ENCODE results near the gene MPI. TPM values are rescaled to one million over a fixed set of nuclear protein-coding genes. Genes with fewer than 3 reads are reported as not detected.

MPI gene
- total and polyA plus RNA-seq, 10 donors, result 16.4 to 49.9 (median 35.2) TPM

DNA sequence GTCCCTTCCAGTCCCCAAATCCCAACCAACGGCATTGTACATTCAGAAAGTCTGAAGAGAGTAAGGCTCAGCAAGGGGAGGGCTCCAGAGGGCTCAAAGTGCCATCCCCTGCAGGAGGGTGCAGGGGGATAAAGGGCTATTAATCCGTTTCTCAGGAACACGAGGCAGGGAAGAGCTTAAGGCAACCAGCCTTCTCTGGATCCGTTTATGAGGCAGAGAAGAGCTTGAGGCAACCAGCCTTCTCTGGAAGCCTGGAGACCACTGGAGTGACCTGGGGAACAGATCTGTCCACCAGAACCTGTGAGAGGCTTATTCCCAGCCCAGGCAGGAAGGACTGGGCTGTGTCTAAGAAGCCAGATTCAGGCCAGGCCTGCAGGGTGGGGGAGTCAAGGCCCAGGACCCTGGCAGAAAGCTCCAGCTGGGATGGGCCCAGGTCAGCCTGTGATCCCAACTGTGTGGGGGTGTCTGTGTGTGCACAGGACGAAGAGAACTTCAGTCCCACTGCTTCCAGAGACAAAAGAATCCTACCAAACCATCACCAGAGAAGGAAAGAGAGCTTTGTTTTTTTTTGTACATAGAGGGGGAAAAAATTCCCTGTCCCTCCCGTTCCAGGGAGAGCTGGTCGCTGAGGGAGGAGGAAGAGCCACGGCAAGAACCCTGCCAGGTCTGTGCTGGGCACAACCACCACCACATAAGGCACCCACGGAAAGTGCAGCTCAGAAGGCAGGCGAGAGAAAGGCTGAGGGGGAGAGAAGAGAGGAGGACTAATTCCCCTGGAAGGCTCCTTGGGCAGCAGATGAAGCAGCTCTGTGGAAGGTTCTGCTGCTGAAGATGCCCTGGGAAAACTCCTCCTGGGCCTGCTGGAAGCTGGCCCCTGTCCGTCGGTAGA is 45.3 kb upstream of the MPI start:
- H3K4me1 ChIP-seq, result peaks cover 16 to 62% (median 47%) of the 10 kb centered on the region in 6 donors
- H3K4me3 ChIP-seq, result peak overlapping the region in 1 of 8 donors; percentile 11
- DNase-seq, result no peak
- peaks cover 6 to 81% (median 39%) of the 10 kb centered on the region in 6 donors for H3K36me3 ChIP-seq
- H3K27me3 ChIP-seq (replicated peaks in 1 of 7), result no peaks in the 10 kb centered on the region
- TF ChIP-seq, protein P1, sequence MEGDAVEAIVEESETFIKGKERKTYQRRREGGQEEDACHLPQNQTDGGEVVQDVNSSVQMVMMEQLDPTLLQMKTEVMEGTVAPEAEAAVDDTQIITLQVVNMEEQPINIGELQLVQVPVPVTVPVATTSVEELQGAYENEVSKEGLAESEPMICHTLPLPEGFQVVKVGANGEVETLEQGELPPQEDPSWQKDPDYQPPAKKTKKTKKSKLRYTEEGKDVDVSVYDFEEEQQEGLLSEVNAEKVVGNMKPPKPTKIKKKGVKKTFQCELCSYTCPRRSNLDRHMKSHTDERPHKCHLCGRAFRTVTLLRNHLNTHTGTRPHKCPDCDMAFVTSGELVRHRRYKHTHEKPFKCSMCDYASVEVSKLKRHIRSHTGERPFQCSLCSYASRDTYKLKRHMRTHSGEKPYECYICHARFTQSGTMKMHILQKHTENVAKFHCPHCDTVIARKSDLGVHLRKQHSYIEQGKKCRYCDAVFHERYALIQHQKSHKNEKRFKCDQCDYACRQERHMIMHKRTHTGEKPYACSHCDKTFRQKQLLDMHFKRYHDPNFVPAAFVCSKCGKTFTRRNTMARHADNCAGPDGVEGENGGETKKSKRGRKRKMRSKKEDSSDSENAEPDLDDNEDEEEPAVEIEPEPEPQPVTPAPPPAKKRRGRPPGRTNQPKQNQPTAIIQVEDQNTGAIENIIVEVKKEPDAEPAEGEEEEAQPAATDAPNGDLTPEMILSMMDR (IDR thresholded peaks at IDR 0.05 in 8 of 11, conservative IDR thresholded peaks at IDR 0.05 in 3 of 11), result no peak
- TF ChIP-seq POLR2AphosphoS5 (IDR thresholded peaks at IDR 0.05) (no peak), POLR2A (IDR thresholded peaks at IDR 0.05) (no peak)
- peak overlapping the region; percentile 9 to 92 (median 88) for H3K27ac ChIP-seq
- 61 to 72% (median 66%) methylated on average over 12 of the region's 12 CpGs for WGBS, 5 donors
- no peaks in the 10 kb centered on the region for H3K9me3 ChIP-seq
- intact Hi-C loops (cut with DNase I; ENCODE audit: low total_unique reads), result loop anchor here (5.0 kb wide), 2 partner anchors 58 to 62 kb away; partner anchors contain the start of gene CSK

DNA sequence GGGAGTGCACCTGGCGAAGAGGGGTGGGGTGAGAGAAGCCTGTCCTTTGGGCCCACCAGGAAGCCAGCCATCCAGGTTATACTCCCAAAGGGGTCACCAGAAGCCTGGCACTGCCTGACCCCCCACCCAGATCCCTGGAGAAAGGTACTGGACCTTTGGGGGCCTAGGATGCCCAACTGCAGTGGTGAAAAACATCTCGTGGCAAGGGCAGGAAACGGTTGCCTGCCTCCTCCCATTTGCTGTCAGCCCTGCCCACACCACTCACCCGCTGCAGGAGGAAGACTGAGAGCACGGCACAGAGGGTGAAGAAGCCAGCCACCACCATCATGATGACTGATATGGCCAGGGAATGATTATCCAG is 44.7 kb upstream of the MPI start:
- TF ChIP-seq, protein P1 (IDR thresholded peaks at IDR 0.05 in 8 of 11, conservative IDR thresholded peaks at IDR 0.05 in 3 of 11), result no peak
- TF ChIP-seq POLR2AphosphoS5 (IDR thresholded peaks at IDR 0.05), result peak; percentile 14 to 40 (median 39)
- Histone ChIP-seq H3K4me1 (peaks cover 16 to 62% (median 47%) of the 10 kb centered on the region in 6 donors), H3K9me3 (no peaks in the 10 kb centered on the region), H3K36me3 (peaks cover 6 to 81% (median 43%) of the 10 kb centered on the region in 6 donors), H3K27ac (peak overlapping the region; percentile 9 to 92 (median 86)), H3K4me3 (peak overlapping the region in 1 of 8 donors; percentile 11), H3K27me3 (replicated peaks in 1 of 7) (no peaks in the 10 kb centered on the region)
- peak; percentile 86 for DNase-seq
- intact Hi-C loops (cut with DNase I; ENCODE audit: low total_unique reads), result no loop called here
- WGBS, 5 donors, result 25 to 30% (median 27%) methylated on average over 4 to 5 of the region's 5 CpGs

DNA sequence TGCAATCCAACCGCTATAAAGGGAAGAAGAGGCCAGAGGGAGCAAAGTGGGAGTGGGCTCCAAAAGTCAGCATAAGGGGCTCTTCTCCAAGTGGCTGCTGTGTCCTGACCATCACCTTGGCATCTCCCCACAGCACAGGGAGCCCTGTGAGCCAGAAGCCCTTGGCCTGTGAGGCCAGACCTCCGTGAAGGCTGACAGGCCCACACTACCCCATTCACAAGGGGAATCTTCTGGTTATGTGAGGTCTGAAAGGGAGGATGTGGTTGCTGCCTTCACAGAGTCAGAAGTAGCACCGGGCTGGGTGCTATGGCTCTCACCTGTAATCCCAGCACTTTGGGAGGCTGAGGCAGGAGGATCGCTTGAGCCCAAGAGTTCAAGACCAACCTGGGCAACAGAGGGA is 44.3 kb upstream of the MPI start:
- no peak for DNase-seq
- peak overlapping the region; percentile 10 to 92 (median 86) for H3K27ac ChIP-seq
- peaks cover 6 to 81% (median 45%) of the 10 kb centered on the region in 6 donors for H3K36me3 ChIP-seq
- peak overlapping the region in 1 of 8 donors; percentile 11 for H3K4me3 ChIP-seq
- no peaks in the 10 kb centered on the region for H3K27me3 ChIP-seq (replicated peaks in 1 of 7)
- TF ChIP-seq POLR2AphosphoS5 (IDR thresholded peaks at IDR 0.05) (no peak), POLR2A (IDR thresholded peaks at IDR 0.05) (no peak)
- TF ChIP-seq, protein P1 (IDR thresholded peaks at IDR 0.05 in 8 of 11, conservative IDR thresholded peaks at IDR 0.05 in 3 of 11), result no peak
- peaks cover 16 to 60% (median 47%) of the 10 kb centered on the region in 6 donors for H3K4me1 ChIP-seq
- H3K9me3 ChIP-seq, result no peaks in the 10 kb centered on the region
- intact Hi-C loops (cut with DNase I; ENCODE audit: low total_unique reads), result no loop called here
- WGBS, 5 donors, result 44 to 63% (median 51%) methylated on average over 4 of the region's 4 CpGs

DNA sequence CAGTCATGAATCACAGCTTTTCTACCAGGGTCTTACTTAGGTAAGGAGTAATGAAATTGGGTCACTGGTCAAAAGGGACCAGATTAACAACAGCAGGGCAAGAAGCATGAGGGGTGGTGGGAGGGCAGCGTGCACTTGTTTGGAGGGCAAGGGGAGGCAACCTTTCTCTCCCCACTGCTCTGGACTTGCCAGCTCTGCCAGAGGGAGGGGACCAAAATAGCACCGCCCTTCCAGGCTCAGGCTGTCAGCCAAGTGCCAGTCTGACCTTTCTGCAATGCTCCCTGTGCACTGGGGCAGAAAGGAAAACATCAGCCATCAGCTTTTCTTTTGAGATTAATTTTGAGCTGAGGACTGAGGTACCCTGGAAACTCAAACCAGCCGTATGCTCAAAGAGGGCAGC is 42.4 kb upstream of the MPI start:
- intact Hi-C loops (cut with DNase I; ENCODE audit: low total_unique reads), result no loop called here
- 87 to 98% (median 92%) methylated on average over 3 of the region's 3 CpGs for WGBS, 5 donors
- H3K36me3 ChIP-seq, result peaks cover 8 to 85% (median 63%) of the 10 kb centered on the region in 6 donors
- DNase-seq, result no peak
- H3K27me3 ChIP-seq (replicated peaks in 1 of 7), result no peaks in the 10 kb centered on the region
- H3K27ac ChIP-seq, result no peak overlapping the region
- peaks cover 8 to 41% (median 32%) of the 10 kb centered on the region in 6 donors for H3K4me1 ChIP-seq
- no peaks in the 10 kb centered on the region for H3K9me3 ChIP-seq
- H3K4me3 ChIP-seq, result no peak overlapping the region
- TF ChIP-seq, protein P1 (IDR thresholded peaks at IDR 0.05 in 8 of 11, conservative IDR thresholded peaks at IDR 0.05 in 3 of 11), result no peak
